Endothelial cell of umbilical vein (primary cell): Measurements from ENCODE around the gene FRMD5. TPM values are rescaled to one million over a fixed set of nuclear protein-coding genes. Genes with fewer than 3 reads are reported as not detected.

Experiments used
- BruUV-seq: library from RNA; stranded (reverse); fragments of 400-500 nt; replicated peaks from 2 replicates; lab custom pipeline; 2021; lab: Mats Ljungman, UMichigan
- CTCF ChIA-PET: fragments of 300-600, 350-600 bp; sonication (Branson Sonifier 250); formaldehyde crosslinking; loops from one replicate; lab custom pipeline; 2021; ENCODE audit warnings: antibody characterized with exemption, inconsistent platforms; lab: Charles Lee
- POLR2A ChIA-PET: fragments of 300-600, 350-600 bp; sonication (Branson Sonifier 250); formaldehyde crosslinking; loops from one replicate; lab custom pipeline; 2021; ENCODE audit warnings: antibody characterized with exemption, inconsistent platforms; lab: Charles Lee
- DNase-seq: peaks from one replicate; pipeline ENCODE4 v3.0.0-alpha.2; 2011; ENCODE audit warnings: low read depth, low spot score
- FAIRE-seq: peaks from 2 replicates; lab custom pipeline; 2011; peaks lifted over from hg19 to GRCh38; lab: Jason Lieb, UNC
- H2AFZ ChIP-seq: 2 replicates; pipeline ENCODE4 v1.6.0; 2012; ENCODE audit warnings: low read depth, low read length, control low read depth, inconsistent platforms
- H3K27ac ChIP-seq: 2 replicates; pipeline ENCODE4 v1.5.1; 2011; ENCODE audit warnings: low read depth, mild to moderate bottlenecking, control low read depth, low read length, moderate library complexity; ENCODE audit not compliant: insufficient read depth
- H3K27me3 ChIP-seq, 2 experiments: 2 replicates each; pipeline versions ENCODE4 v1.6.0 to v1.6.1; 2011; ENCODE audit warnings: low read length in 2 of 2, mixed read lengths in 1 of 2; ENCODE audit not compliant: control insufficient read depth in 2 of 2, insufficient read depth in 2 of 2
- H3K36me3 ChIP-seq, 2 experiments: 2 replicates in 1 of 2; 3 replicates in 1 of 2; pipeline ENCODE4 v1.5.1; 2011; ENCODE audit warnings: low read length in 2 of 2, mild to moderate bottlenecking in 1 of 2, moderate library complexity in 1 of 2; ENCODE audit not compliant: control insufficient read depth in 2 of 2, insufficient read depth in 2 of 2; ENCODE audit errors: extremely low read depth in 1 of 2
- H3K4me1 ChIP-seq: 3 replicates; pipeline ENCODE4 v1.5.1; 2011; ENCODE audit warnings: mild to moderate bottlenecking, low read length; ENCODE audit not compliant: control insufficient read depth, insufficient read depth; ENCODE audit errors: extremely low read depth
- H3K4me2 ChIP-seq: 2 replicates; pipeline ENCODE4 v1.6.1; 2011; ENCODE audit warnings: low read length, control low read depth, mixed read lengths; ENCODE audit not compliant: insufficient read depth
- H3K4me3 ChIP-seq, 3 experiments: fragments of 200-600 bp in 1 of 3; sonication (generic), shearing (Covaris generic) in 1 of 3; replicated peaks in 1 of 3; 2 replicates each; pipeline ENCODE4 v1.5.1; 2011 to 2016; ENCODE audit warnings: control low read depth in 3 of 3, low read length in 3 of 3, mild to moderate bottlenecking in 2 of 3, inconsistent platforms in 1 of 3, low read depth in 1 of 3, moderate library complexity in 1 of 3; ENCODE audit not compliant: insufficient read depth in 1 of 3
- H3K79me2 ChIP-seq: 2 replicates; pipeline ENCODE4 v1.6.0; 2012; ENCODE audit warnings: low read length, inconsistent platforms; ENCODE audit not compliant: control insufficient read depth, insufficient read depth
- H3K9ac ChIP-seq: replicated peaks from 2 replicates; pipeline ENCODE3; 2011; ENCODE audit warnings: low read length, control low read depth; ENCODE audit not compliant: insufficient read depth; ENCODE audit errors: extremely low read depth
- H3K9me1 ChIP-seq: replicated peaks from 3 replicates; pipeline ENCODE4 v1.6.0; 2011; ENCODE audit warnings: mild to moderate bottlenecking, low read length; ENCODE audit not compliant: control insufficient read depth, insufficient read depth; ENCODE audit errors: extremely low read depth
- H3K9me3 ChIP-seq: replicated peaks from 2 replicates; pipeline ENCODE4 v1.5.1; 2012; ENCODE audit warnings: low read length, inconsistent platforms; ENCODE audit not compliant: control insufficient read depth, insufficient read depth
- H4K20me1 ChIP-seq: replicated peaks from 2 replicates; pipeline ENCODE3; 2011; ENCODE audit warnings: mild to moderate bottlenecking, low read length; ENCODE audit not compliant: control insufficient read depth, insufficient read depth; ENCODE audit errors: extremely low read depth
- EZH2 ChIP-seq: IDR thresholded peaks from 2 replicates; pipeline ENCODE4 v1.6.1; 2012; ENCODE audit warnings: borderline replicate concordance, low read depth, mild to moderate bottlenecking, moderate library complexity, low read length, inconsistent platforms; ENCODE audit not compliant: severe bottlenecking
- FOS ChIP-seq: IDR thresholded peaks from 2 replicates; pipeline ENCODE4 v1.6.1; 2011; ENCODE audit warnings: mild to moderate bottlenecking, low read length, moderate library complexity, borderline replicate concordance; ENCODE audit not compliant: insufficient read depth
- GATA2 ChIP-seq: IDR thresholded peaks from 2 replicates; pipeline ENCODE4 v1.7.0; 2011; ENCODE audit warnings: low read depth, mild to moderate bottlenecking, moderate library complexity, mixed read lengths, low read length; ENCODE audit not compliant: insufficient read length, insufficient read depth
- JUN ChIP-seq: IDR thresholded peaks from 2 replicates; pipeline ENCODE4 v1.6.1; 2011; ENCODE audit warnings: borderline replicate concordance, low read depth; ENCODE audit not compliant: insufficient read length, insufficient read depth
- MYC ChIP-seq: IDR thresholded peaks from one replicate; pipeline ENCODE4 v1.6.1; 2011; ENCODE audit warnings: mild to moderate bottlenecking, low read depth, low read length
- POLR2A ChIP-seq: IDR thresholded peaks from 2 replicates; pipeline ENCODE4 v1.6.1; 2012; ENCODE audit warnings: low read depth, mild to moderate bottlenecking, control low read depth, low read length
- POLR2AphosphoS5 ChIP-seq: IDR thresholded peaks from 2 replicates; pipeline ENCODE4 v1.6.1; 2012; ENCODE audit warnings: low read depth, mild to moderate bottlenecking, control low read depth, low read length, moderate library complexity; ENCODE audit not compliant: insufficient read depth
- dilution Hi-C: fragments of 300-500 bp; cut with MboI; formaldehyde crosslinking; loops from one replicate; pipeline ENCODE4 v1.15.0; 2019; ENCODE audit warnings: low sequenced_read_pairs; ENCODE audit not compliant: extremely low pct_ligation_motif_present
- intact Hi-C: fragments of 100-400 bp; cut with micrococcal nuclease; formaldehyde crosslinking; loops from one replicate; pipeline ENCODE4 v1.10.0; 2022
- polyA plus RNA-seq, 4 experiments: library from polyadenylated mRNA; depleted of rRNA in 3 of 4; stranded (reverse) in 3 of 4; unstranded in 1 of 4; fragments of >200 nt; gene quantifications; 2 replicates each; pipeline versions ENCODE4 v1.2.1 to v1.2.3, GENCODE V29; 2011 to 2012; ENCODE audit warnings: missing spikeins in 1 of 4
- total RNA-seq: library from RNA; stranded (reverse); gene quantifications from 2 replicates; pipeline ENCODE4 v1.2.3, GENCODE V29; 2021
- TF ChIP-seq, protein P1 (sequence below): IDR thresholded peaks from 2 replicates; pipeline ENCODE4 v1.6.1; 2011; ENCODE audit not compliant: insufficient read depth, insufficient read length
- TF ChIP-seq, protein P2 (sequence below), 2 donors: IDR thresholded peaks; 1 replicate in 1 of 2; 2 replicates in 1 of 2; pipeline ENCODE4 v1.5.1; 2011; ENCODE audit warnings: low read length in 2 of 2, mild to moderate bottlenecking in 2 of 2, moderate library complexity in 2 of 2, control low read depth in 1 of 2, inconsistent platforms in 1 of 2, low read depth in 1 of 2; ENCODE audit not compliant: insufficient read depth in 1 of 2; ENCODE audit errors: extremely low read depth in 1 of 2

Gene FRMD5
- total and polyA plus RNA-seq, 2 donors (not counting 3 experiments of a cell fraction or from before 2014, with no cell fraction given), result 16.7 to 20.2 TPM

DNA sequence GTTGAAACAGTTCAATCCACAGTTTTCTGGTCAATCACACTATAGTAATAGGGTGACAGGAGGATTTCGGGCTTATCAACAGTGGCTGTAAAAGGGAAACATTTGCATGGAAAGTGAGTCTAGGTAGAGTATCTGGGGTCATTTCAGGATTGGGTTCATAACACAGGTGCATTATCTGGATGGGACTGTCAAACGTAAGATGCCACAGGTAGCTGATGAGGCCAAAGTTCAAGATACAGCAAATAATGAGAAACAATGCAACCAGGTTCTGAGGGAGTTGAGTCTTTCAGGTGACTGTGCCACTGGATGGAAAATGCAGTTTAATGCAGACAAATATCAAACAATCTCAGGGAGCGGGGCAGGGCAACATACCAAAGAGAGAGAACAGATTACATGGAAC lies 306.0 kb downstream of the FRMD5 start:
- Histone ChIP-seq H3K27ac (no peak overlapping the region), H3K9me1 (no peaks in the 10 kb centered on the region), H3K4me1 (no peaks in the 10 kb centered on the region), H3K4me2 (no peak overlapping the region), H3K4me3 (no peak overlapping the region), H3K36me3 (peaks cover 0 to 11% of the 10 kb centered on the region in 2 experiments), H4K20me1 (no peaks in the 10 kb centered on the region), H3K79me2 (no peaks in the 10 kb centered on the region), H3K27me3 (no peaks in the 10 kb centered on the region), H3K9ac (no peak overlapping the region), H2AFZ (no peak overlapping the region), H3K9me3 (no peaks in the 10 kb centered on the region)
- DNase-seq (no peak), FAIRE-seq (no peak)
- CTCF ChIA-PET, result interaction anchor here (1.5 kb wide), 1 partner anchor 21 kb away, joined by 3 read pairs; no protein-coding TSS in a partner anchor
- TF ChIP-seq JUN (no peak), POLR2A (no peak), MYC (no peak), GATA2 (no peak), POLR2AphosphoS5 (no peak), FOS (no peak), EZH2 (no peak)
- TF ChIP-seq, protein P1, sequence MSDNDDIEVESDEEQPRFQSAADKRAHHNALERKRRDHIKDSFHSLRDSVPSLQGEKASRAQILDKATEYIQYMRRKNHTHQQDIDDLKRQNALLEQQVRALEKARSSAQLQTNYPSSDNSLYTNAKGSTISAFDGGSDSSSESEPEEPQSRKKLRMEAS, result no peak
- TF ChIP-seq, protein P2, sequence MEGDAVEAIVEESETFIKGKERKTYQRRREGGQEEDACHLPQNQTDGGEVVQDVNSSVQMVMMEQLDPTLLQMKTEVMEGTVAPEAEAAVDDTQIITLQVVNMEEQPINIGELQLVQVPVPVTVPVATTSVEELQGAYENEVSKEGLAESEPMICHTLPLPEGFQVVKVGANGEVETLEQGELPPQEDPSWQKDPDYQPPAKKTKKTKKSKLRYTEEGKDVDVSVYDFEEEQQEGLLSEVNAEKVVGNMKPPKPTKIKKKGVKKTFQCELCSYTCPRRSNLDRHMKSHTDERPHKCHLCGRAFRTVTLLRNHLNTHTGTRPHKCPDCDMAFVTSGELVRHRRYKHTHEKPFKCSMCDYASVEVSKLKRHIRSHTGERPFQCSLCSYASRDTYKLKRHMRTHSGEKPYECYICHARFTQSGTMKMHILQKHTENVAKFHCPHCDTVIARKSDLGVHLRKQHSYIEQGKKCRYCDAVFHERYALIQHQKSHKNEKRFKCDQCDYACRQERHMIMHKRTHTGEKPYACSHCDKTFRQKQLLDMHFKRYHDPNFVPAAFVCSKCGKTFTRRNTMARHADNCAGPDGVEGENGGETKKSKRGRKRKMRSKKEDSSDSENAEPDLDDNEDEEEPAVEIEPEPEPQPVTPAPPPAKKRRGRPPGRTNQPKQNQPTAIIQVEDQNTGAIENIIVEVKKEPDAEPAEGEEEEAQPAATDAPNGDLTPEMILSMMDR (IDR thresholded peaks at IDR 0.05; ENCODE audit: extremely low read depth in 1 of 2, insufficient read depth in 1 of 2, low read depth in 1 of 2, low read length in 2 of 2), result no peak
- POLR2A ChIA-PET, result no interaction called here
- no TSS peak for BruUV-seq
- intact Hi-C loops (no loop called here), dilution Hi-C loops (no loop called here)
